HepG2 (cell line): ENCODE measurements around the gene CPXM2.

ENCODE experiments used
- HNRNPLL ChIP-seq: fragments of 200-400 bp; formaldehyde crosslinking; IDR thresholded peaks from 2 replicates; pipeline ENCODE4 v1.6.1; 2017; ENCODE audit warnings: mild to moderate bottlenecking, low read depth, low read length; ENCODE audit not compliant: poor library complexity, severe bottlenecking
- XRCC5 ChIP-seq: fragments of 200-400 bp; formaldehyde crosslinking; optimal IDR thresholded peaks from 2 replicates; pipeline ENCODE3; 2017; ENCODE audit warnings: mild to moderate bottlenecking, low read length

DNA sequence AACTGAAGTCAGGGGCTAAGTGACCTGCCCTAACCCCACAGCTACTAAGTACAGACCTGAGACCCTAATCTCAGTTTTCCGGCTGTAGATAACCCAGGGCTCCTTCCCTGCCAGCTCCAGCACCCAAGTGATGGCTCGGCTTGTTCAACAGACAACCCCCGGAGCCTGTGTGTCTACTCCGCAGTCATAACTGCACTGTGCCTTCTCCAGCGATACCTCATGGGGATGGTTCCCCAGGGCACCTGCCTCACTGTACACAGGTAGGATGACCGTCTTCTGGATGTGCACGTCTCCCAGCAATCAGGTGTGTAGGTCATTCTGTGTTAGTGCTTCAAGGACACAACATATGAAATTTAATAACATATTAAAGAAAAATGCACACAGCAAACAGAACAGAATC is 37.1 kb downstream of the CPXM2 start:
- TF ChIP-seq HNRNPLL, result no peak
- TF ChIP-seq XRCC5, result no peak
